GM20431 (cell line): ENCODE data around the gene CXCL13.
"Not testable (repeated sequence)": the region's sequence is repeated elsewhere in the genome, so short reads cannot be mapped to it uniquely, and the experiment has no call there.

Experiments
- in situ Hi-C: fragments of 300-500 bp; cut with MseI, MboI; formaldehyde crosslinking; loops from one replicate; pipeline ENCODE4 v1.15.0; 2020; ENCODE audit warnings: low sequenced_read_pairs; ENCODE audit not compliant: unreplicated experiment

The CXCL13 gene, protein sequence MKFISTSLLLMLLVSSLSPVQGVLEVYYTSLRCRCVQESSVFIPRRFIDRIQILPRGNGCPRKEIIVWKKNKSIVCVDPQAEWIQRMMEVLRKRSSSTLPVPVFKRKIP

DNA sequence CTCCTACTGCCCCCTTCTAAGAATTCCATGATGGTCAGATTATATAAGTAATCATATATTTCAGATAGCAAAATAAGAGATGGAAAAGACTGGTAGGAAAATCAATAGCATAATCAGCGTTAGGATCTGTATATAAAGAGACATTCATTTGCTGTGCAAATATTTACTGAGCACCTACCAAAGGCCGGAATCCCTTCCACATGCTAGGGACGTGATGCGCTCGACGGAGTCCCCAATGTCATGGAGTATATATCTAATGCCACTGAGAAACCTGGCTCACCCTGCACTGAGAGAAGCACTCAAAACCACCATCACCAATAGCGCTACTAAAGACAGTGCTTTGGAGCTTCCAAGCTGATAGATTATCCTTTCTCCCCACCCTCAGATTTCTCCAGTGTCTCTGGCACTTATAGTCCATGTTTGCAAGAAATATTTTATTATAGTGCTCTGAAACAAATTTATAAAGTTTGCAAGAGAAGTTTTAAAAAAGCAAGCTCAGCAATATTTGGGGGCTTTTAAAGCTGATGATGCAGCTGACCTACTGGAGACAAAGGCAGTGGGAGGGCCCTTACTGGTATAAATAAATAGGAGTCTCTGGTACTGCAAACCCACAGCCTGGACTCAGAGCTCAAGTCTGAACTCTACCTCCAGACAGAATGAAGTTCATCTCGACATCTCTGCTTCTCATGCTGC is at the start of gene CXCL13:
Gene CXCL13, plus strand, starts transcription at position 611 of the 693 bp plus-strand sequence. Its CDS starts 46 bp downstream, at position 657.
- in situ Hi-C loops: loop anchor here (25.0 kb wide), 1 partner anchor 218 kb away; no protein-coding TSS in a partner anchor

DNA sequence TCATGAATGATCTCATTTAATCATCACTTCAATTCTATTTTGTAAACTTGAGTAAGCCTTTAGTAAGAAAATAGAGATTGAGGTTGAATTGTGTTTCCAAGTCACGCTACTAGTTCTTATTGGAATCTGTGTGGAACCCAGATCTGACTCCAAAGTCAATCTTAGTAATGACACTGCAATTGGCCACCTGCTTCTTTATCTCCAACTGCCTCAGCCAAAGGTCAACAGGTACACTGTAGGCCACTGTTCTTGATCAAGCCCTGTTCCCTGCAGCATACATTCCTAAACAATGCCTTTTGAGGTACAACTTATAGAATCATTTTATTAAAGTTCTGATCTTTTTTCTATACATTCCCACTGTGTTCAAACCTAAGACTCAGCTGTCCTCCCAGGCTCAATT is 45.5 kb upstream of the CXCL13 start:
- in situ Hi-C loops: no loop called here

DNA sequence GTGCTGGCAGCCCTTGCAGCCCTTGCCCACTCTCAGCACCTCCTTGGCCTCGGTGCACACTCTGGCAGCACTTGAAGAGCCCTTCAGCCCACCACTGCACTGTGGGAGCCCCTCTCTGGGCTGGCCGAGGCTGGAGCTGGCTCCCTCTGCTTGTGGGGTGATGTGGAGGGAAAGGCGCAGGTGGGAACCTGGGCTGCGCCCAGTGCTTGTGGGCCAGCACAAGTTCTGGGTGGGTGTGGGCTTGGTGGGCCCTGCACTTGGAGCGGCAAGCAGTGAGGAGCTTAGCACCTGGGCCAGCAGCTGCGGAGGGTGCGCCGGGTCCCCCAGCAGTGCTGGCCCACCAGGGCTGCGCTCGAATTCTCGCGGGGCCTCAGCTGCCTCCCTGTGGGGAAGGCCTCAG is 43.9 kb upstream of the CXCL13 start:
- in situ Hi-C loops: not testable (repeated sequence)

DNA sequence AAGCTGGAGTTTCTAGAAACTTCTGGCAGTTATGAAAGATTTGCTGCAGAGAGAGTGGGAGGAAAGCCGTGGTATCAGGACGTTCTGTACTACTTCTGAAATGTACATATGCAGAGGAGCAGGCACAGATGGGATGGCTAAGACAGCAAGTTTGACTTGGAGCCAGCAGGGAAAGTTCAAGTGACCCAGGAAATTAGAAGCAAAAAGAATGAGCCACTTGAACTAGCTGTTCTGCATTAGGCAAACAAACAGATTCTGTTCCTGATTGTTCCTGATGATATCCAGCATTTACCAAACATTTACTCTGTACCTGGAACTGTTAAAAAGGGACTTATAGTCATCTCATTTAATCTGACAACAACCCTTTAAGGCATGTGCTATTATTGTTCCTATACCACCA is 41.4 kb upstream of the CXCL13 start:
- in situ Hi-C loops: no loop called here

DNA sequence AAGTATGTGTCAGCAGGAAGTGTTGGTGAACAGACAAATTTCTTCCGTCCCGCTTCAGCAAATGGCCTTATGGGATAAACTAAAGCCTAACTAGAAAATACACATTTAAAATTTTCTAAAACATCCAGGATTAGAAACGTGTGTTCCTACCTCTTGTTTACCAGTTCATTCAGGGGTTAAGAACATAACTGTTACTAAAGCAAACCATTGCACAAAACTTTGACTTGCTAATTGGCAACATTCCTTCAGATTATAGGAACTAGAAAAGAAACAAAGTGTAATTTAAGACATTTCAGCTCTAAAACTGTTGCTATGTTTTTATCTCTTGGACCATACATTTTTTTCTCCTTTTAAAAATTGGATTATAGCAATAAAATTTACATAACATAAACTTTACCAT is 39.5 kb upstream of the CXCL13 start:
- in situ Hi-C loops: no loop called here

DNA sequence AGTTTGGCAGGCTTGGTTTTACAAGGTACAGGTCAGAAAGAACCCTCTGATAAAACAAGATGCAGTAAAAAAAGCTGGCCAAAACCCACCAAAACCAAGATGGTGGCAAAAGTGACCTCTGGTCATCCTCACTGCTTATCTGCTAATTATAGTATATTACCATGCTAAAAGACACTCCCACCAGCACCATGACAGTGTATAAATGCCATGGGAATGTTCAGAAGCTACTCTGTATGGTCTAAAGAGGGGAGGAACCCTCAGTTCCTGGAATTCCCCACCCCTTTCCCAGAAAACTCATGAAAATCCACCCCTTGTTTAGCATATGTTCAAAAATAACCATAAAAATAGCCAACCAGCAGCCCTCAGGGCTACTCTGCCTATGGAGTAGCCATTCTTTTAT is 38.1 kb upstream of the CXCL13 start:
- in situ Hi-C loops: no loop called here

DNA sequence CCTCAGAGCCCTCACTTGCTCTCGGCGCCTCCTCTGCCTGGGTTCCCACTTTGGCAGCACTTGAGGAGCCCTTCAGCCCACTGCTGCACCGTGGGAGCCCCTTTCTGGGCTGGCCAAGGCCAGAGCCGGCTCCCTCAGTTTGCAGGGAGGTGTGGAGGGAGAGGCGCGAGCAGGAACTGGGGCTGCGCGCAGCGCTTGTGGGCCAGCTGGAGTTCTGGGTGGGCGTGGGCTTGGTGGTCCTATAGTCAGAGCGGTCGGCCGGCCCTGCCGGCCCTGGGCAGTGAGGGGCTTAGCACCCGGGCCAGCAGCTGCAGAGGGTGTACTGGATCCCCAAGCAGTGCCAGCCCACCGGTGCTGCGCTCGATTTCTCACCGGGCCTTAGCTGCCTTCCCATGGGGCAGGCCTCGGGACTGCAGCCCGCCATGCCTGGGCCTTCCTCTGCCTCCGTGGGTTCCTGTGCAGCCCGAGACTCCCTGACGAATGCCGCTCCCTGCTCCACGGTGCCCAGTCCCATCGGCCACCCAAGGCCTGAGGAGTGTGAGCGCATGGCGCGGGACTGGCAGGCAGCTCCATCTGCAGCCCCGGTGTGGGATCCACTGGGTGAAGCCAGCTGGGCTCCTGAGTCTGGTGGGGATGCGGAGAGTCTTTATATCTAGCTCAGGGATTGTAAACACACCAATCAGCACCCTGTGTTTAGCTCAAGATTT is 35.0 kb upstream of the CXCL13 start:
- in situ Hi-C loops: not testable (repeated sequence)

DNA sequence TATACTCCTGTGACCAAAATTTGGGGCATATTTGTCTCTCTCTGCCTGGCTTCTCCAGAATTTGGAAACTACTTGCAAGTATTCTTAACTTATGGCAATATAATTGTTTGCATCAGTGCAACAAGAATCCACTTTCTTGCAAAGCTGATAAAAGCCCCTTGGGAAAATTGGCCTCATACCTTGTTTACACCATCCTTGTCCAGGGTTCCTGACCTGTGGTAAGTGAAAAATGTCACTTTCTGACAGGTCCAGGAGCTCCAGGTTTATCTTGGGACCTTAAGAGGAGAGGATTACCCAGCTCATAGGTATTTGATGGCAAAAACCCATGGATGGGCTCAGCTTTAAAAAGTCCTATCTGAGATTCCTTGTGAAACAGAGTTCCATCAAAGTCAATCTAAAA is 29.3 kb upstream of the CXCL13 start:
- in situ Hi-C loops: no loop called here

DNA sequence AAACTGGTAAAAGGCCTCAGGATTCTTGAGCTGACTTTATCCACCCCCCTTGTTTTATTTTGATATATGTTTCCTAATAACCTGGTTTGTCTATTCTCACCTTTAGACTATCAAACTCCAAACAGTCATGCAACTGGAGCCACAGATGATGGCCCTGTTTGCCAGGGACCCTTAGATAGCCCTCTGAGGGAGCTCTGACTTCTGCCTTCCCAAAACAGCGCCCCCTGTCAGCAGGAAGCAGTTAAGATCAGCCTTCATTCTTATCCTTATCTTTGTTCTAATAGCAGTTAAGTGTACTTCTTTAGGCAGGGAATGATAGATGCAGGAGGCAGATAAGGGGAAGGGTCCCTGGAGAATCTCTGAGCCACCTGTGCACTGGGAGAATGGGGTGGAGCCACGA is 27.5 kb upstream of the CXCL13 start:
- in situ Hi-C loops: no loop called here

DNA sequence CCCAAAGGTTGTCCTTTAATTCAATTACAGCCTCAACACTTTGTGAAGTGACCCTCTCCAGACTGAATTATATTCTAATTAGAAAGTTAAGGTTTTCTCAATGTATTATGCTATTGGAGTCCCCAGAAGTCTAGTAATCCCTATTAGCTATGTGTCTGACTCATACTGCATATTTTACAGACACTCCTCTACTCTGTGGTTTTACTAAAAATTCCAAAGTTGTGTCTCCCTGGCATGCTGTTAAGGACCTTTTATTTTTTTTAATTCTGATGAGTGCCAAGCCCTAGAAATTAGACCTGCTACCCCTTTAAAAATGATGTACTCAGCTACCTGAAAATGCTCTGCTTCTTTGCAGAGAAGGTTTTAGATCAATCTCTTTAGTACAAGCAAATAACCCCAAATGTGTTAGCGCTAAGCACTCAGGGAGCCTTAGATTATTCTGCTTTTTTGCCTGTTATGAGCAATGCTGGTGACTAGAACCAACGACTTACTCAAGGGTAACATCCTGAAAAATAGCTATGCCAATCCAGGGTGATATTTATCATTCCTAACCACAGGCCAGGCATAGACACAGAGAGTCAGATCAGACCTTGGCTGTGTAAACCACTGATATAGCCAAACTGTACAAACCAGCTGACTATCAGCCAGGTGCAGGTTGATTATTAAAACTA is 26.1 kb upstream of the CXCL13 start:
- in situ Hi-C loops: no loop called here

DNA sequence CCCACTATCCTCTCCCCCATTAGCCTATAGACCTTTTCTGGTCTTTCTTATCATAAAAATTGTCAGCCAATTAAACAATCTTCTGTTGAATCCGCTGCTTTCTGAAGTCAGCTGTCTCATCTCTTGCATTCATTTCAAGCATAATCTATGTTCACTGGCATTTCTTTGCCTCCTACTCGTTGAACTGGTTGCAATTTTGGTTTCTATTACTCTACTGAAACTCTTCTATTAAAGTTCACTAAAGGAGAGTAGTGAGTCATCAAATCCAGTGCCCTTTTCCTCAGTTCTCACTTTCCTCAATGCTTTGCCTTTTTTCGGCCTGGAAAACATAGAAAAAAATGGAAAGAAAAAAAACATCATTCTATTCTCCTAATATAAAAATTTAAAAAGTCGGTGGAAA is 23.9 kb upstream of the CXCL13 start:
- in situ Hi-C loops: no loop called here

DNA sequence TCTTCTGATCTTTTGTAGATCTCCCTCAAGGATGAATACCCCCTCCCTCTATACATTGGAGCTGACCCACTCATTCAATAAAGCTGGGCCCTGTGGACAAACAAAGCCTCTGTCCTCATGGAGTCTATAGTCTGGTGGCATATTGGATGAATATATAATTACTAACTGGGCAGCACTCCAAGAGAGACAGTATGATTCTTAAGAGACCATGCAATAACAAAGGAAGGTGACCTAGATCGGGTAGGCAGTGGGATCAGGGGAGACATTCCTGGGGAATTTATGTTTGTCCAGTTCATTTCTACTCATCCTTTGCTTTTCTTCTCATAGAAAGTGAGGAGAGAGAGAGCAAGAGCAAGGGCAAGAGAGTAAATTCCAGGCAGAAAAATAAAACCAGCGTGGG is 23.5 kb upstream of the CXCL13 start:
- in situ Hi-C loops: no loop called here

DNA sequence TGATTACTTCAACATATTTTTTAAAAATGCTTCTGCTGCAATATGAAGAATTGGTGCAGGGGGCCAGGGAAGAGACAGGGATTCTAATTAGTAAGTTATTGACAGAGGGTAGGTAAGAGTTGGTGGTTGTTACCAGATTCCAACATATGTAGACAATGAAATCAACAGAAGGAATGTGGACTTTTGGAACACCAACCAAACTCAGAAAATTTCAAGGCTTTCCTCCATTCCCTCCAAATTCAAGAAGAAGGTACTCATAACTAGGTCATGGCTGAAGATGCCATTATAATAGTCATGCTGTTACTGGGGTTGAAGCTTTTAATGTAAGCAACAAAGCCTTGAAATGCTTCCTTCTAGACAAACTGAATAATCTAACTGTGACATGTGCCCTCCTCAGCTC is 22.9 kb upstream of the CXCL13 start:
- in situ Hi-C loops: no loop called here

DNA sequence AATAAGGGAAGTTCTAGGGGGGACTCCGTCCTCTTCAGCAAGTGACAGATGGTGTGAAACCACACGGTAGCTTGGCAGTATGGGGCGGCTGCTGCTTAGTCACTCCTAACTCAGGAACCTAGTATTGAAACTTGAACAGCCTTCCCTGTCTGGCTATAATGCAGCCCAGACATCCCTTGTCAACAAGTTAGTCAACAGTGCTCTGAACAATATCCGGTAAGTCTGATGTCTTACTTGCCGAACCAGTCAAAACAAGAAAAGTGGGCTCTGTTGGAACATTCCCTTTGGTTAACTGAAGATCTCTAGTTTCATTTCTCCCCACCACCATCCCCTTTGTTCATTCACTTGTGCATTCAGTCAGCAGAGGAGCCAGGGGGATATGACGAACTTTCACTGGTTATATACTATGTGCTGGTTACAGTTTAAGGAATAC is 18.7 kb upstream of the CXCL13 start:
- in situ Hi-C loops: no loop called here

DNA sequence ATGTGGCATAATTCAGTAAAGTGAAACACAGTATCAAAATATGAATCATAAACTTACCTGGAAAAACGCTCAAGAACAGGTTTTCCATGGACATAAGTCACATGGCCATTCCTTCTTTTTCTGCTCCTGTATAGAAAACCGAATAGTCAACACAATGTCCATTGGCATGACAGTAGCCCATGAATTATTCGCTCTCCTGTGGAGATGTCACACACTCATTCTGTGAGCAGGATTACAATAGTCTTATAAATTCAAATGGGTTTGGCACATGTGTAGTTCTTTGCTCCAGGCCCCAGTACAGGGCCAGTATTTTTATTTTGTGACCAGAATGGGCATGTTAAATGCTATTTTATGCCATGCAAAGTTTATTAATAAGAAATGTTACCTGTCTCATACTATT is 15.1 kb upstream of the CXCL13 start:
- in situ Hi-C loops: no loop called here

DNA sequence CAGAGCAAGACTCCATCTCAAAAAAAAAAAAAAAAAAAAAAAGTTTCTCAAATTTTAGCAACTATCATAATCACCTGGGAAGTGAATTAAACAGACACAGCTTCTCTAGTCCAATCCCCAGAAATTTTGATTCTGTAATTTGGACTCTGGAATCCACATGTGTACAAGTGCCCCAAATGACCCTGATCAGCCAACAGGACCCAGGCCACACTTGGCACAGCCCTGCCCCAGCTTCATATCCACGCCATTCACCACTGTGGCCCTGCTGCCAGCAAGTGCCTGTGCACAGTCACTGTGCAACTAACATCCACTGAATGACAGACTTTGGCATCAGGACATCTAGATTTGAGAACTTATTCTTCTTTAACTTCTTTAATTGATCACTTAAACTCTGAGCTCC is 14.1 kb upstream of the CXCL13 start:
- in situ Hi-C loops: no loop called here

DNA sequence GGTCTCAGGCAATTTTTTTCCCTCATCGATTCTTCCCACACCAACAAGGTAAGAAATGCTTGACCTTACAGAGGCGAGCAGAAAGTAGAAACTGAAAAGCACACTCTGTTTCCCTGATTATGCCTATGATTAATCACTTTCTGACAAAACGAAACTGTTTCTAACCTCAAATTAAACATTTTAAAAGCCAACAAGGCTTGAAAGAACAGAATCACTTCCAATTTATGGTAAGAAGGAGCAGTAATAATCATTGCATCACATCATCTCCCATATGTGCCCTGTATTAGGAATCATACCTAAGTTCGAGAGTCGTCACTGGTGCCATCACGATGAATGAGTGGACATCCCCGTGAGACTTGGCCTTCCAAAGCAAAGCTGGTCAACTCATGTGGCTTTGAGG is 12.5 kb upstream of the CXCL13 start:
- in situ Hi-C loops: no loop called here

DNA sequence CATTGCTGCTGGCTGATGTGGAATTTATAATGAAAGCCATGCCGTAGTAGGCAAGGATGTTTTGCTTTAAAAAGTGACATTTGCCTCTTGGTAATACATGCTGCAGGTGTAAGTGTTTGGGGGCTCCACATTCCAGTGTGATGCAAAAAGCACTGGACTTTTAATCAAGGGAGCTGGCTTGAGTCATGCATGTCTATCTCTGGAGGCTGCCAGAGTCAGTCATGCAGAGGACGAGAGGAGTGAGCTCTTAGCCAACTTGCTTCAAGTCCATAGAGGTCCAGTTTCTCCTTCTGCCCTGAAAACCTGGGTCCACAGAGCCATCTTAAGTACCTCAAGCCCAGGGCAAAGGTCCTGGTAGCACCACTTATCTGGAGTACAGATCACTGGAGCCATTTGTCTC is 11.6 kb upstream of the CXCL13 start:
- in situ Hi-C loops: no loop called here

DNA sequence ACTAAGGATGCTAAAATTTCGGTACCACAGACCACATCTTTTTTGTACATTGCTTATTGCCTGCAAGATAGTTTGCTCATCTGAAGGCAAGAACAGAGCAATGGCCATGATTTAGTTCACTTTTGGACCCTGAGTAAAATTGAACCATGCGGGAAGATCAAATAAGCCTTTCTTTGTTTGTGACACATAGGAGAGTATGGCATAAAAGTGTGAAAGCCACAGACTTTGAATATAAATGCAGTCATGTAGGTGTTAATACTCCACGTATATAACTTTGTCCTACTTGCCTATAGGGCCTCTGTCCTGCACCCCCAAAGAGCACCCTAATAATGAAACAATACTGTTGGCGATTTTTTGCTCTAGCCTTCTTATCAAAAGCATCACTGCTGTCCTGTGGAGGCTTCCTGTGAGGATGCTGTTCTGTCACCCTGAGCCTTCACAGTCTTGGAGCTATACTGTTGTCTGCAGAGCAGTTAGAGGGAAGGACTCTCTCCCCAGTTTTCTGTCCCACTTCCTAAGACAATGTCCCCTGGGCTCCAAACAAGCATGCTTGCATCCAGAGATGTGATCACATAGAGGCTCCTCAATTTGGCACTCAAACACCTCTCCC is 10.2 kb upstream of the CXCL13 start:
- in situ Hi-C loops: no loop called here

DNA sequence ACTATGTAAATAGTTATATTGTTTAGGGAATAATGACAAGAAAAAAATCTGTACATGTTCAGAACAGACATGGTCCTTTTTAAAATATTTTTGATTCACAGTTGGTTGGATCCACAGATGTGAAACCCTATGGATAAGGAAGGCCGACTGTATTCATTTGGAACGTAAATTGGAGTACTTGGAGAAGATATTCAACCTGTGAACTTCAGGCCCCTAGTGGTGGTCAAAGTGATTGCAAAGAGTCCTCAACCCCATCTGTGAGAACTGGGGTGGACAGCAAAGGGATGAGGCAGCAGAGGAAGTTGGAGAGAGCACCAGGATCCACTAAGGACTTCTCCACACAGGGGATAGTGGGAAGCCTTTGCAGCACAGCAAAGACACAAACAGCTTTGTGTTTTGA is 6.2 kb upstream of the CXCL13 start:
- in situ Hi-C loops: no loop called here
